ENCODE data around the gene TMEM184C.

DNA sequence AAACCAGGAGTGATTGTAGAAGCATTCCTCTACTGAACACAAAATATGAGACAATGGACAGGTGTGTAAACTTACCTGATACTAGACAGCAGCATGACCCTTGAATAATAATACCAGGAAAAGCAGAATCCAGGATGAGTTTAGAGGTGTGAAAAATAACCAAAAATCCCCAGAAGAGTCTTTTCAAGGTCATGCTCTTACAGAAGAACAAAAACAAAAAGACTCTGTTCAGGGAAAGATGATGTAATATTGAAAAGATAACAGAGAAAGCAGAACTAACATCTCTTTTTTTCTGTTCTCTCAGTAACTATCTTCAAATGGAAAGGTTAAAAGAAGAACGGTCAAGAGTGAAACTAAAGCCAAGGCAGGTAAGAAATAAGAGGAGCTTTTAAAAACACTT lies 100.7 kb downstream of the TMEM184C start:
- TF ChIP-seq, protein P1, sequence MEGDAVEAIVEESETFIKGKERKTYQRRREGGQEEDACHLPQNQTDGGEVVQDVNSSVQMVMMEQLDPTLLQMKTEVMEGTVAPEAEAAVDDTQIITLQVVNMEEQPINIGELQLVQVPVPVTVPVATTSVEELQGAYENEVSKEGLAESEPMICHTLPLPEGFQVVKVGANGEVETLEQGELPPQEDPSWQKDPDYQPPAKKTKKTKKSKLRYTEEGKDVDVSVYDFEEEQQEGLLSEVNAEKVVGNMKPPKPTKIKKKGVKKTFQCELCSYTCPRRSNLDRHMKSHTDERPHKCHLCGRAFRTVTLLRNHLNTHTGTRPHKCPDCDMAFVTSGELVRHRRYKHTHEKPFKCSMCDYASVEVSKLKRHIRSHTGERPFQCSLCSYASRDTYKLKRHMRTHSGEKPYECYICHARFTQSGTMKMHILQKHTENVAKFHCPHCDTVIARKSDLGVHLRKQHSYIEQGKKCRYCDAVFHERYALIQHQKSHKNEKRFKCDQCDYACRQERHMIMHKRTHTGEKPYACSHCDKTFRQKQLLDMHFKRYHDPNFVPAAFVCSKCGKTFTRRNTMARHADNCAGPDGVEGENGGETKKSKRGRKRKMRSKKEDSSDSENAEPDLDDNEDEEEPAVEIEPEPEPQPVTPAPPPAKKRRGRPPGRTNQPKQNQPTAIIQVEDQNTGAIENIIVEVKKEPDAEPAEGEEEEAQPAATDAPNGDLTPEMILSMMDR (conservative IDR thresholded peaks at IDR 0.05 in 1 of 2, IDR thresholded peaks at IDR 0.05 in 1 of 2; ENCODE audit: low read depth in 1 of 2, low read length in 2 of 2), result no peak
- no peak for TF ChIP-seq EZH2 (IDR thresholded peaks at IDR 0.05; ENCODE audit: low read length, missing control alignments)
